Fibroblast of villous mesenchyme (primary cell): Measurements from ENCODE around the gene RCBTB1. TPM values are rescaled to one million over a fixed set of nuclear protein-coding genes. Genes with fewer than 3 reads are reported as not detected.
A peak's percentile ranks its signal among the peaks of the same experiment; 100 is the strongest.

Experiments
- DNase-seq: peaks from one replicate; pipeline ENCODE4 v3.0.0-alpha.2; 2010; ENCODE audit warnings: low read depth
- H3K4me3 ChIP-seq: 2 replicates; pipeline ENCODE4 v1.5.1; 2011; ENCODE audit warnings: low read depth, mild to moderate bottlenecking, low read length
- CTCF ChIP-seq: IDR thresholded peaks from 2 replicates; pipeline ENCODE4 v1.5.1; 2012; ENCODE audit warnings: low read depth, mild to moderate bottlenecking, low read length; ENCODE audit not compliant: insufficient read depth
- total RNA-seq: library from RNA; depleted of rRNA; stranded (reverse); fragments of >200 nt; gene quantifications from 2 replicates; pipeline ENCODE4 v1.2.3, GENCODE V29; 2012

Gene RCBTB1
- total RNA-seq, 1 donor = 25.5 TPM

GRCh38 chr13:49587311-49587847, 2.0 kb upstream of the RCBTB1 start:
- TF ChIP-seq CTCF = no peak
- DNase-seq = peak; percentile 25

DNA sequence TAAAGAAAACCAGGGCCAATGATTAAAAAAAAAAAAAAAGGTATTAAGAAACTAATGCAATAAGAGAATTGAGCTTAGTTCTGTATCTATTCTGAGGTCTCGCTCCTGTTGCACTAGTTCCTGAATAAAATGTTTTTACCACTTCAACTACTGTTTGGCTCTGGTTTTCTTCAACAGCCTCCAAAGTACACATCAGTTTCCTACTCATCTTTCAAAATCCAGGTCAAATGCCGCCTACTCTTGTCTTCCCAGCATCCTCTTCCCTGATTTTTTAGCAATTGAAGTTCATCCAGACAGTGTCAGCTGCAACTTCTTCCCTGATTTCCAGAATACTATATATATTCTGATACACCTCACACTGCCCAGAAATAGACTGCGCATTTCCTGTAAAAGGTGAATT, 1.4 kb upstream of the RCBTB1 start:
- peak; percentile 27 for DNase-seq
- TF ChIP-seq CTCF = no peak
- no peak overlapping the region for H3K4me3 ChIP-seq

More at GRCh38 chr13:49587311-49587847, 2.0 kb upstream of the RCBTB1 start:
- H3K4me3 ChIP-seq = no peak overlapping the region

DNA sequence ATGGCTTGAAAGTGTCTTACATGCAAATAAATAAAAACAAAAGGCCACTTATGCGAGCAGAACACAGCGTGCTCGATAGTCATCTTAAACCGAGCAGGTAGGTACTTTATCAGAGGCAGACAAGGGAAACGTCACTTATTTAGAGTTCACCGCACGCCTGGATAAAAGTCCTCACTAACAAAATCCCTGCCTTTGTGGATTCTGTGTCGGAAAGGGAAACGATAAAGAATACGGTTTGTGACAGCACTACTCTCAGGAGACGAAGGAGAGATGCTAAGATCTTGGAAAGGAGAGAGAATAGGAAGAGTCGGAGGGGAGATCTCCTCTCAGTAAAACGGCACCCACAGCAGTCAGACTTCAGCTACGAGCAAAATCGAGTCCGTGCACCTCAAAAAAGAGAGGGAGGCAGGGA, 581 bp downstream of the RCBTB1 start:
- peak overlapping the region; percentile 93 for H3K4me3 ChIP-seq
- peak; percentile 21 for DNase-seq
- TF ChIP-seq CTCF = no peak

DNA sequence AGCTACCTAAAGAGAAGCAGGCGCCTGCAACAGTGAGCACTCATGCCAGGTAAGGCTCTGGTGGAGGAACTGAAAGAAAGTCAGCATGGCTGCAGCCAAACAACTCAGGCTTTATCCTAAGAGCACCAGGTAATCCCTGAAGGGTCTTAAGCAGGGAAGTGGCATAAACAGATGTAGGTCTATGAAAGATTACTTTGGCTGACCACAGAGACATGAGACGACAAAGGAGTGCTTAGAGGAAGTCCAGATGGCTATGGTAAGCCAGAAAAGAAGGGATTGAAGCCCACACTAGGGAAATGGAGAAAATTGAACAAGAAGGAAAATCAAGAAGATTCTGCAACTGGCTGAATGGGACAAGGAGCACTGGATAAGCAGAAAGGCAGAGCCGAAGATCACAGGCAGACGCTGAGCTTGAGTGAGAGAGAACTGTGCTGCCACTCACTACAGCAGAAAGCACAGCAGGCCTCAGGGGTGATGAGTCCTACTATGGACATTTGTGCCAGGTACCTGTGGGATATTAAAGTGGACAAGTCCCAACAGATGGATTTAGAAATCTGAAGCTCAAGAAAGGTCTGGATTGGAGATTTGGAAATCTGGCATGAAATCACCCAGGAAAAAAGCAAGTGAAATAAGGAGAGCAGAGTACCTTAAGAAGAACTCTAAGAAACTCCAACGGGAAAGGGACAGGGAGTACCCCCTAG, 4.2 kb downstream of the RCBTB1 start:
- DNase-seq = peak; percentile 6
- no peak overlapping the region for H3K4me3 ChIP-seq
- no peak for TF ChIP-seq CTCF

DNA sequence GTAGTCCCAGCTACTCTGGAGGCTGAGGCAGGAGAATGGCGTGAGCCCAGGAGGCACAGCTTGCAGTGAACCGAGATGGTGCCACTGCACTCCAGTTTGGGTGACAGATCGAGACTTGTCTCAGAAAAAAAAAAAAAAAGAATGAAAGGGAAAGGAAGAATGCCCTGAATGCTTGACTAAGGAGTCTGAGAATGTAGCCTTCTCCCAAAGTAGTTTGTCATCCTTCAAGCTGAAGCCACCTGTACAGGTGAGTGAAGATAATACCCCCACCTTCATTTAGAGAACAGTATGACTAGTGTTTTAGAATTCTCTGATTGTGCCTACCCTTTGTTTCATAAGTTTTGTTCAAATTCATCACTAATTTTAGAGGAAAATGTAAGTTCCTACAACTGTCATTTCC, 5.9 kb downstream of the RCBTB1 start:
- no peak for DNase-seq
- H3K4me3 ChIP-seq = no peak overlapping the region
- TF ChIP-seq CTCF = no peak

- no peak for TF ChIP-seq CTCF
- no peak overlapping the region for H3K4me3 ChIP-seq
- no peak for DNase-seq
Measured at GRCh38 chr13:49571299-49572240, 13.8 kb downstream of the RCBTB1 start.
